GM12878 (cell line): ENCODE measurements around the gene CCDC102B. TPM values are rescaled to one million over a fixed set of nuclear protein-coding genes. Genes with fewer than 3 reads are reported as not detected.

Experiments used
- ATAC-seq: fragments of 200-7000 bp; cut with Tn5 transposase; 3 replicates; pipeline ENCODE4 v1.9.1; 2020; ENCODE audit warnings: mild to moderate bottlenecking, moderate library complexity
- BruUV-seq: library from RNA; stranded (reverse); fragments of 400-500 nt; replicated peaks from 2 replicates; lab custom pipeline; 2021; lab: Mats Ljungman, UMichigan
- CTCF ChIA-PET: fragments of 300-600 bp; sonication (Branson Sonifier 250); formaldehyde crosslinking; extraction: SDS; loops from one replicate; lab custom pipeline; 2021; ENCODE audit warnings: inconsistent platforms; lab: Yijun Ruan, JAX
- POLR2A ChIA-PET: fragments of 350-600 bp; formaldehyde crosslinking; extraction: SDS; loops from one replicate; lab custom pipeline; 2021; ENCODE audit warnings: inconsistent platforms; lab: Charles Lee
- RAD21 ChIA-PET: fragments of 300-600 bp; sonication (Branson Sonifier 250); formaldehyde crosslinking; loops from one replicate; lab custom pipeline; 2023; ENCODE audit warnings: antibody characterized with exemption; ENCODE audit not compliant: unreplicated experiment; lab: Charles Lee
- SMC1A ChIA-PET: fragments of 300-600 bp; sonication (Branson Sonifier 250); formaldehyde crosslinking; loops from one replicate; lab custom pipeline; 2023; ENCODE audit not compliant: unreplicated experiment, uncharacterized antibody; lab: Charles Lee
- DNase-seq: peaks from one replicate; pipeline ENCODE4 v3.0.0-alpha.2; 2011; ENCODE audit warnings: low read depth, low spot score
- FAIRE-seq: peaks from 3 replicates; lab custom pipeline; 2011; peaks lifted over from hg19 to GRCh38; lab: Jason Lieb, UNC
- H2AFZ ChIP-seq: 2 replicates; pipeline ENCODE4 v1.6.0; 2011; ENCODE audit warnings: low read depth, low read length, control low read depth; ENCODE audit not compliant: control insufficient read depth
- H3K27ac ChIP-seq: 2 replicates; pipeline ENCODE4 v1.5.1; 2011; ENCODE audit warnings: control low read depth; ENCODE audit not compliant: control insufficient read depth, insufficient read depth
- H3K27me3 ChIP-seq, 2 experiments: replicated peaks in 1 of 2; 2 replicates each; pipeline versions ENCODE4 v1.6.0 to v1.6.1; 2011; ENCODE audit warnings: low read length in 1 of 2; ENCODE audit not compliant: control insufficient read depth in 2 of 2, insufficient read depth in 2 of 2
- H3K36me3 ChIP-seq, 2 experiments: 2 replicates each; pipeline ENCODE4 v1.5.1; 2011; ENCODE audit warnings: low read length in 1 of 2; ENCODE audit not compliant: control insufficient read depth in 2 of 2, insufficient read depth in 2 of 2
- H3K4me1 ChIP-seq: 2 replicates; pipeline ENCODE4 v1.6.1; 2011; ENCODE audit warnings: mild to moderate bottlenecking, low read length, moderate library complexity, mixed read lengths; ENCODE audit not compliant: control insufficient read depth, insufficient read depth
- H3K4me2 ChIP-seq: 2 replicates; pipeline ENCODE4 v1.6.0; 2011; ENCODE audit warnings: control low read depth; ENCODE audit not compliant: control insufficient read depth, insufficient read depth
- H3K4me3 ChIP-seq: fragments of 200-600 bp; sonication (generic); 2 replicates; pipeline ENCODE4 v1.5.1; 2016
- H3K79me2 ChIP-seq: 2 replicates; pipeline ENCODE4 v1.6.0; 2011; ENCODE audit warnings: low read length; ENCODE audit not compliant: control insufficient read depth, insufficient read depth
- H3K9ac ChIP-seq: 2 replicates; pipeline ENCODE4 v1.8.0; 2011; ENCODE audit warnings: low read length, control low read depth, mixed read lengths; ENCODE audit not compliant: control insufficient read depth, insufficient read depth
- H3K9me3 ChIP-seq: replicated peaks from 3 replicates; pipeline ENCODE4 v1.5.1; 2011; ENCODE audit warnings: mild to moderate bottlenecking, low read length; ENCODE audit not compliant: control insufficient read depth, insufficient read depth
- H4K20me1 ChIP-seq: 2 replicates; pipeline ENCODE4 v1.6.0; 2011; ENCODE audit not compliant: control insufficient read depth, insufficient read depth
- POLR2AphosphoS5 ChIP-seq: IDR thresholded peaks from 2 replicates; pipeline ENCODE4 v1.6.1; 2011; ENCODE audit warnings: mild to moderate bottlenecking, low read length, inconsistent platforms
- ZBTB4 ChIP-seq: fragments of 450-650 bp; formaldehyde crosslinking; IDR thresholded peaks from 2 replicates; pipeline ENCODE4 v1.4.0; 2022; ENCODE audit warnings: mild to moderate bottlenecking, moderate library complexity
- WGBS: methylation state at CpG from one replicate; pipeline ENCODE4 v1.1.6; 2016; ENCODE audit warnings: low lambda C conversion rate; ENCODE audit not compliant: insufficient replicate concordance, insufficient coverage; ENCODE audit errors: missing lambda C conversion rate; 5-methylcytosine and 5-hydroxymethylcytosine counted together
- in situ Hi-C: fragments of 300-500 bp; cut with MboI; formaldehyde crosslinking; loops from 9 replicates; pipeline ENCODE4 v1.14.3; 2018; ENCODE audit warnings: mixed read lengths
- intact Hi-C: fragments of 100-400 bp; cut with micrococcal nuclease; formaldehyde crosslinking; loops from one replicate; pipeline ENCODE4 v1.14.2; 2022; ENCODE audit not compliant: unreplicated experiment
- polyA plus RNA-seq, 11 experiments: library from polyadenylated mRNA; depleted of rRNA in 4 of 11; unstranded in 6 of 11; stranded (reverse) in 5 of 11; fragments of >200 nt; fragmentation: Nextera tagmentation in 4 of 11; fragmentation: Illumina TruSeq in 1 of 11; extraction: Ambion mirVana in 4 of 11; extraction: Trizol in 1 of 11; gene quantifications; 1 replicate in 1 of 11; 2 replicates in 10 of 11; pipeline versions ENCODE4 v1.2.1 to v1.2.3, GENCODE V29; 2011 to 2016; ENCODE audit warnings: inconsistent platforms in 2 of 11, missing spikeins in 2 of 11, low read depth in 1 of 11
- total RNA-seq, 4 experiments: library from RNA; depleted of rRNA in 3 of 4; stranded (reverse); fragments of >200 nt in 3 of 4; fragmentation: Illumina TruSeq in 1 of 4; extraction: Trizol in 1 of 4; gene quantifications; 2 replicates each; pipeline versions ENCODE4 v1.2.1 to v1.2.3, GENCODE V29; 2013 to 2021

CCDC102B gene
- total and polyA plus RNA-seq, 10 of the 15 experiments (the other 5 are each of a cell fraction or from before 2014, with no cell fraction given), result 2.7 to 4.7 (median 3.3) TPM

- Histone ChIP-seq H2AFZ (no peak overlapping the region), H4K20me1 (no peaks in the 10 kb centered on the region), H3K9me3 (no peaks in the 10 kb centered on the region), H3K4me3 (no peak overlapping the region), H3K79me2 (no peaks in the 10 kb centered on the region), H3K4me1 (no peaks in the 10 kb centered on the region), H3K4me2 (no peak overlapping the region), H3K36me3 (no peaks in the 10 kb centered on the region), H3K27me3 (no peaks in the 10 kb centered on the region), H3K9ac (no peak overlapping the region), H3K27ac (no peak overlapping the region)
- no peak for ATAC-seq
- in situ Hi-C loops (no loop called here), intact Hi-C loops (no loop called here)
- SMC1A ChIA-PET, result no interaction called here
- WGBS, result 44% methylated on average over 3 of the region's 3 CpGs
- no TSS peak for BruUV-seq
- RAD21 ChIA-PET, result no interaction called here
- DNase-seq, result no peak
- no peak for TF ChIP-seq POLR2AphosphoS5
- no peak for FAIRE-seq
- POLR2A ChIA-PET, result no interaction called here
- CTCF ChIA-PET, result no interaction called here
These were observed 120.3 kb downstream of the CCDC102B start for GRCh38 chr18:68918216-68918615.

- in situ Hi-C loops, result loop anchor here (10.0 kb wide), 1 partner anchor 1175 kb away; no protein-coding TSS in a partner anchor
- ChIA-PET CTCF (no interaction called here), RAD21 (no interaction called here)
- intact Hi-C loops, result loop anchor here (10.0 kb wide), 1 partner anchor 1165 kb away; no protein-coding TSS in a partner anchor
- BruUV-seq, result no TSS peak
- DNase-seq, result no peak
- no peak overlapping the region for H2AFZ ChIP-seq
- TF ChIP-seq ZBTB4 (CRISPR knock-in tag), result no peak
- TF ChIP-seq, all 136 proteins: peak for 0
- ChIA-PET POLR2A (no interaction called here), SMC1A (no interaction called here)
- Histone ChIP-seq H3K79me2 (no peaks in the 10 kb centered on the region), H3K4me1 (no peaks in the 10 kb centered on the region), H3K9me3 (no peaks in the 10 kb centered on the region), H3K27me3 (no peaks in the 10 kb centered on the region; a peak in 1 of 4 replicates), H3K36me3 (no peaks in the 10 kb centered on the region), H3K9ac (no peak overlapping the region), H3K4me2 (no peak overlapping the region), H4K20me1 (no peaks in the 10 kb centered on the region), H3K4me3 (no peak overlapping the region), H3K27ac (no peak overlapping the region)
- FAIRE-seq, result no peak
- 50% methylated on average over 2 of the region's 2 CpGs for WGBS
- ATAC-seq, result no peak
These were observed 122.0 kb downstream of the CCDC102B start for GRCh38 chr18:68919900-68920299.
